ENCODE measurements around the gene ST8SIA6.
"Not testable (repeated sequence)": the region's sequence is repeated elsewhere in the genome, so short reads cannot be mapped to it uniquely, and the experiment has no call there.

The ST8SIA6 gene

DNA sequence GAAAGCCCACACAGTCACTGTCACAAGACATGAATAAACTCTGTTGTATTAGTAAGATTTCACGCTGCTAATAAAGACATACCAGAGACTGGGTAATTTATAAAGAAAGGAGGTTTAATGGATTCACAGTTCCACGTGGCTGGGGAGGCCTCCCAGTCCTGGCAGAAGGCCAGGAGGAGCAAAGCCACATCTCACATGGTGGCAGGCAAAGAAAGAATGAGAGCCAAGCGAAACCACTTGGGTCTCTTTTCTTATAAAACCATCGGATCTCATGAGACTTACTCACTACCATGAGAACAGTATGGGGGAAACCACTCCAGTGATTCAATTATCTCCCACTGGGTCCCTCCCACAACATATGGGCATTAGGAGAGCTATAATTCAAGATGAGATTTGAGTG is 110.2 kb downstream of the ST8SIA6 start:
- POLR2A ChIA-PET = no interaction called here
- no peak overlapping the region for H3K4me3 ChIP-seq (ENCODE audit: low read depth, low read length)
- DNase-seq (ENCODE audit: low read depth, low spot score) = no peak
- CTCF ChIA-PET = interaction anchor here (1.1 kb wide), 1 partner anchor 20 kb away, joined by 3 read pairs; no protein-coding TSS in a partner anchor
- TF ChIP-seq, protein P1, sequence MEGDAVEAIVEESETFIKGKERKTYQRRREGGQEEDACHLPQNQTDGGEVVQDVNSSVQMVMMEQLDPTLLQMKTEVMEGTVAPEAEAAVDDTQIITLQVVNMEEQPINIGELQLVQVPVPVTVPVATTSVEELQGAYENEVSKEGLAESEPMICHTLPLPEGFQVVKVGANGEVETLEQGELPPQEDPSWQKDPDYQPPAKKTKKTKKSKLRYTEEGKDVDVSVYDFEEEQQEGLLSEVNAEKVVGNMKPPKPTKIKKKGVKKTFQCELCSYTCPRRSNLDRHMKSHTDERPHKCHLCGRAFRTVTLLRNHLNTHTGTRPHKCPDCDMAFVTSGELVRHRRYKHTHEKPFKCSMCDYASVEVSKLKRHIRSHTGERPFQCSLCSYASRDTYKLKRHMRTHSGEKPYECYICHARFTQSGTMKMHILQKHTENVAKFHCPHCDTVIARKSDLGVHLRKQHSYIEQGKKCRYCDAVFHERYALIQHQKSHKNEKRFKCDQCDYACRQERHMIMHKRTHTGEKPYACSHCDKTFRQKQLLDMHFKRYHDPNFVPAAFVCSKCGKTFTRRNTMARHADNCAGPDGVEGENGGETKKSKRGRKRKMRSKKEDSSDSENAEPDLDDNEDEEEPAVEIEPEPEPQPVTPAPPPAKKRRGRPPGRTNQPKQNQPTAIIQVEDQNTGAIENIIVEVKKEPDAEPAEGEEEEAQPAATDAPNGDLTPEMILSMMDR (IDR thresholded peaks at IDR 0.05; ENCODE audit: insufficient read depth, low read length, missing control alignments) = no peak

- no peak overlapping the region for H3K4me3 ChIP-seq (ENCODE audit: low read depth, low read length)
- no peak for DNase-seq (ENCODE audit: low read depth, low spot score)
- ChIA-PET POLR2A (no interaction called here), CTCF (interaction anchor here (1.6 kb wide), 1 partner anchor 66 kb away, joined by 3 read pairs; no protein-coding TSS in a partner anchor)
- TF ChIP-seq, protein P1 (IDR thresholded peaks at IDR 0.05; ENCODE audit: insufficient read depth, low read length, missing control alignments) = no peak
Observed at GRCh38 chr10:17343118-17343517, 111.3 kb downstream of the ST8SIA6 start.

DNA sequence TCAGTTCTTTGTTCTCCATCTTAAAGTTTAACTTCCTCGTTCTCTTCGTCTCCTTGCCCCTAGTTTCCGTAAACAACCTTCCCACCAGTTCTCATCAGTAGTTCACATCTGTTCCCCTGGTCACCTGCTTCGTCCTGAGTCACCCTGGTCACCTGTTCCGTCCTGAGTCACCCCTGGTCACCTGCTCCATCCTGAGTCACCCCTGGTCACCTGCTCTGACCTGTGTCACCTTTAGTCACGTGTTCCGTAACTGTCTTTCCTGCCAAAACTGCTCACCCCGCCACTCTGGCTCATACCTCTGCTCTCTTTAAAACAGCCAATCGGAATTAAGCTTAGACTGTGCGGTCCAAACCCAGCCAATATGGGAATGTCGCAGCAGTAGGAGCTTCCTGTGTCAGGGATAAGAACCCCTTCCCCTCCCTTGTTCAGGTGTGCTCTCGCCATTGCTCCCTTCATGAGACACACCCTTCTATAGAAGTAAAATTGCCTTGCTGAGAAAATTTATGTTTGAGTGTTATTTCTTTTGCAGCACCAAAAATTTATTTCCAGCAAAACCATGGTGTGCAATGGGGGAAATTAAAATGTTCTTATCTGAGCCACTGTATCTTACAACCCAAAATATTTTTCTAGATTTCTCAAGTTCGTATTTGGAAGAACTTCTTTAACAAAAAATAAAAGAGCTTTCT is 114.1 kb downstream of the ST8SIA6 start:
- H3K4me3 ChIP-seq (ENCODE audit: low read depth, low read length) = no peak overlapping the region
- TF ChIP-seq, protein P1 (IDR thresholded peaks at IDR 0.05; ENCODE audit: insufficient read depth, low read length, missing control alignments) = no peak
- POLR2A ChIA-PET = no interaction called here
- DNase-seq (ENCODE audit: low read depth, low spot score) = no peak
- CTCF ChIA-PET = no interaction called here

GRCh38 chr10:17335065-17335464 is 119.3 kb downstream of the ST8SIA6 start:
- TF ChIP-seq, protein P1 (IDR thresholded peaks at IDR 0.05; ENCODE audit: insufficient read depth, low read length, missing control alignments) = no peak
- no peak overlapping the region for H3K4me3 ChIP-seq (ENCODE audit: low read depth, low read length)
- POLR2A ChIA-PET = no interaction called here
- peak; percentile 47 for DNase-seq (ENCODE audit: low read depth, low spot score)
- CTCF ChIA-PET = no interaction called here

DNA sequence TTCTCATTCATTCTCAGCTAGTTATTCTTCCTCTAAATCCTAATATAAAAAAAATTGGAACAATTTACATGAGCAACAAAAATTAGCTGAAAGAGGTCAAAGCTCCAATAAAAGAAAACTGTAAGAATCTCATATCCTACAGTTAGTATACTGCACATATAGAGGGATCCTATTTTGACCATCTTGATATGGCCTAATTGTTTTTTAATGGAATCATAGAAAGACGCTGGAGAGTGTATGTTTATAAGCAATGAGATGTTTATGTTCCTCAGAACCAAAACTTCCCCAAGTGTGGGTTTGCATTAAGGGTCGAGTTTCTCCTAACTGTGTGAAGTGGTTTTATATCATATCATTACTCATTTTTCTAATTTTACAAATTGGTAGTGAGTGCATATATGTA is 123.9 kb downstream of the ST8SIA6 start:
- TF ChIP-seq, protein P1 (IDR thresholded peaks at IDR 0.05; ENCODE audit: insufficient read depth, low read length, missing control alignments) = no peak
- no peak for DNase-seq (ENCODE audit: low read depth, low spot score)
- POLR2A ChIA-PET = no interaction called here
- CTCF ChIA-PET = interaction anchor here (0.6 kb wide), 1 partner anchor 217 kb away, joined by 3 read pairs; no protein-coding TSS in a partner anchor
- H3K4me3 ChIP-seq (ENCODE audit: low read depth, low read length) = no peak overlapping the region

DNA sequence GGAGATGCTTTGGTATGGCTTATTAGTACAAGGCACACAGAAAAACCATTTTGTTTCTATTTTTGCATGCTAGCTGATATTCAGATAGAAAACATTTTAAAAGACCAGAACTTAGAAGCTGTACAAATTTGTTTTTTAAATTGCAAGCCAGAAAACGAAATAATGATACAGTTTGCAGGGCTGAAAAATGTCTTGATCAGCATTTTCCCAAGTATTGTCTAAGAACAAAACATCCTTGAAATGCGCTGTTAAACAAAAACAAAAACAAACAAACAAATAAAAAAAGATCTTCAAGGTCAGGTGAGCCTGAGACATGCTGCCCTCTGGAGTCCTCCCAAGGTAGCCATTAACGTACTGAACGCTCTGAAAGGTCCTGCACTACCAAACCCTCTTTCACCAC is 128.0 kb downstream of the ST8SIA6 start:
- ChIA-PET CTCF (no interaction called here), POLR2A (no interaction called here)
- TF ChIP-seq, protein P1 (IDR thresholded peaks at IDR 0.05; ENCODE audit: insufficient read depth, low read length, missing control alignments) = no peak
- no peak for DNase-seq (ENCODE audit: low read depth, low spot score)
- no peak overlapping the region for H3K4me3 ChIP-seq (ENCODE audit: low read depth, low read length)

DNA sequence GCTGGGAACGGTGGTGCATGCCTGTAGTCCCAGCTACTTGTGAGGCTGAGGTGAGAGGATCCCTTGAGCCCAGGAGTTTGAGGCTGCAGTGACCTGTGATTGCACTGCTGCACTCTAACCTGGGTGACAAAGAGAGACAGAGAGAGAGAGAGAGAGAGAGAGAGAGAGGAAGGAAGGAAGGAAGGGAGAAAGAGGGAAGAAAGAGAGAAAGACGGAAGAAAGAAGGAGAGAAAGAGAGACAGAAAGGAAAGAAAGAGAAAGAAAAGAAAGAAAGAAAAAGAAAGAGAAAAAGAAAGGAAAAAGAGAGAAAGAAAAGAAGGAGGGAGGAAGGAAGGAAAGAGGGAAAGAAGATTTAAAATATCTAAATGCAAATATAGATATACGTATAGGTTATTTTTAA is 132.4 kb downstream of the ST8SIA6 start:
- POLR2A ChIA-PET; H3K4me3 ChIP-seq (ENCODE audit: low read depth, low read length); CTCF ChIA-PET; DNase-seq (ENCODE audit: low read depth, low spot score): not testable (repeated sequence)
